Endothelial cell of umbilical vein (primary cell): ENCODE measurements around the gene OR2AG2. TPM values are rescaled to one million over a fixed set of nuclear protein-coding genes. Genes with fewer than 3 reads are reported as not detected.

Experiments
- BruUV-seq: library from RNA; stranded (reverse); fragments of 400-500 nt; replicated peaks from 2 replicates; lab custom pipeline; 2021; lab: Mats Ljungman, UMichigan
- CTCF ChIA-PET: fragments of 300-600, 350-600 bp; sonication (Branson Sonifier 250); formaldehyde crosslinking; loops from one replicate; lab custom pipeline; 2021; ENCODE audit warnings: antibody characterized with exemption, inconsistent platforms; lab: Charles Lee
- POLR2A ChIA-PET: fragments of 300-600, 350-600 bp; sonication (Branson Sonifier 250); formaldehyde crosslinking; loops from one replicate; lab custom pipeline; 2021; ENCODE audit warnings: antibody characterized with exemption, inconsistent platforms; lab: Charles Lee
- DNase-seq: peaks from one replicate; pipeline ENCODE4 v3.0.0-alpha.2; 2011; ENCODE audit warnings: low read depth, low spot score
- FAIRE-seq: peaks from 2 replicates; lab custom pipeline; 2011; peaks lifted over from hg19 to GRCh38; lab: Jason Lieb, UNC
- H2AFZ ChIP-seq: 2 replicates; pipeline ENCODE4 v1.6.0; 2012; ENCODE audit warnings: low read depth, low read length, control low read depth, inconsistent platforms
- H3K27ac ChIP-seq: 2 replicates; pipeline ENCODE4 v1.5.1; 2011; ENCODE audit warnings: low read depth, mild to moderate bottlenecking, control low read depth, low read length, moderate library complexity; ENCODE audit not compliant: insufficient read depth
- H3K27me3 ChIP-seq, 2 experiments: 2 replicates each; pipeline versions ENCODE4 v1.6.0 to v1.6.1; 2011; ENCODE audit warnings: low read length in 2 of 2, mixed read lengths in 1 of 2; ENCODE audit not compliant: control insufficient read depth in 2 of 2, insufficient read depth in 2 of 2
- H3K36me3 ChIP-seq, 2 experiments: 2 replicates in 1 of 2; 3 replicates in 1 of 2; pipeline ENCODE4 v1.5.1; 2011; ENCODE audit warnings: low read length in 2 of 2, mild to moderate bottlenecking in 1 of 2, moderate library complexity in 1 of 2; ENCODE audit not compliant: control insufficient read depth in 2 of 2, insufficient read depth in 2 of 2; ENCODE audit errors: extremely low read depth in 1 of 2
- H3K4me1 ChIP-seq: 3 replicates; pipeline ENCODE4 v1.5.1; 2011; ENCODE audit warnings: mild to moderate bottlenecking, low read length; ENCODE audit not compliant: control insufficient read depth, insufficient read depth; ENCODE audit errors: extremely low read depth
- H3K4me2 ChIP-seq: 2 replicates; pipeline ENCODE4 v1.6.1; 2011; ENCODE audit warnings: low read length, control low read depth, mixed read lengths; ENCODE audit not compliant: insufficient read depth
- H3K4me3 ChIP-seq, 3 experiments: fragments of 200-600 bp in 1 of 3; sonication (generic), shearing (Covaris generic) in 1 of 3; replicated peaks in 1 of 3; 2 replicates each; pipeline ENCODE4 v1.5.1; 2011 to 2016; ENCODE audit warnings: control low read depth in 3 of 3, low read length in 3 of 3, mild to moderate bottlenecking in 2 of 3, inconsistent platforms in 1 of 3, low read depth in 1 of 3, moderate library complexity in 1 of 3; ENCODE audit not compliant: insufficient read depth in 1 of 3
- H3K79me2 ChIP-seq: 2 replicates; pipeline ENCODE4 v1.6.0; 2012; ENCODE audit warnings: low read length, inconsistent platforms; ENCODE audit not compliant: control insufficient read depth, insufficient read depth
- H3K9ac ChIP-seq: replicated peaks from 2 replicates; pipeline ENCODE3; 2011; ENCODE audit warnings: low read length, control low read depth; ENCODE audit not compliant: insufficient read depth; ENCODE audit errors: extremely low read depth
- H3K9me1 ChIP-seq: replicated peaks from 3 replicates; pipeline ENCODE4 v1.6.0; 2011; ENCODE audit warnings: mild to moderate bottlenecking, low read length; ENCODE audit not compliant: control insufficient read depth, insufficient read depth; ENCODE audit errors: extremely low read depth
- H3K9me3 ChIP-seq: replicated peaks from 2 replicates; pipeline ENCODE4 v1.5.1; 2012; ENCODE audit warnings: low read length, inconsistent platforms; ENCODE audit not compliant: control insufficient read depth, insufficient read depth
- H4K20me1 ChIP-seq: replicated peaks from 2 replicates; pipeline ENCODE3; 2011; ENCODE audit warnings: mild to moderate bottlenecking, low read length; ENCODE audit not compliant: control insufficient read depth, insufficient read depth; ENCODE audit errors: extremely low read depth
- CTCF ChIP-seq, 2 donors: IDR thresholded peaks; 1 replicate in 1 of 2; 2 replicates in 1 of 2; pipeline ENCODE4 v1.5.1; 2011; ENCODE audit warnings: low read length in 2 of 2, mild to moderate bottlenecking in 2 of 2, moderate library complexity in 2 of 2, control low read depth in 1 of 2, inconsistent platforms in 1 of 2, low read depth in 1 of 2; ENCODE audit not compliant: insufficient read depth in 1 of 2; ENCODE audit errors: extremely low read depth in 1 of 2
- EZH2 ChIP-seq: IDR thresholded peaks from 2 replicates; pipeline ENCODE4 v1.6.1; 2012; ENCODE audit warnings: borderline replicate concordance, low read depth, mild to moderate bottlenecking, moderate library complexity, low read length, inconsistent platforms; ENCODE audit not compliant: severe bottlenecking
- FOS ChIP-seq: IDR thresholded peaks from 2 replicates; pipeline ENCODE4 v1.6.1; 2011; ENCODE audit warnings: mild to moderate bottlenecking, low read length, moderate library complexity, borderline replicate concordance; ENCODE audit not compliant: insufficient read depth
- GATA2 ChIP-seq: IDR thresholded peaks from 2 replicates; pipeline ENCODE4 v1.7.0; 2011; ENCODE audit warnings: low read depth, mild to moderate bottlenecking, moderate library complexity, mixed read lengths, low read length; ENCODE audit not compliant: insufficient read length, insufficient read depth
- JUN ChIP-seq: IDR thresholded peaks from 2 replicates; pipeline ENCODE4 v1.6.1; 2011; ENCODE audit warnings: borderline replicate concordance, low read depth; ENCODE audit not compliant: insufficient read length, insufficient read depth
- MAX ChIP-seq: IDR thresholded peaks from 2 replicates; pipeline ENCODE4 v1.6.1; 2011; ENCODE audit not compliant: insufficient read depth, insufficient read length
- MYC ChIP-seq: IDR thresholded peaks from one replicate; pipeline ENCODE4 v1.6.1; 2011; ENCODE audit warnings: mild to moderate bottlenecking, low read depth, low read length
- POLR2A ChIP-seq: IDR thresholded peaks from 2 replicates; pipeline ENCODE4 v1.6.1; 2012; ENCODE audit warnings: low read depth, mild to moderate bottlenecking, control low read depth, low read length
- POLR2AphosphoS5 ChIP-seq: IDR thresholded peaks from 2 replicates; pipeline ENCODE4 v1.6.1; 2012; ENCODE audit warnings: low read depth, mild to moderate bottlenecking, control low read depth, low read length, moderate library complexity; ENCODE audit not compliant: insufficient read depth
- dilution Hi-C: fragments of 300-500 bp; cut with MboI; formaldehyde crosslinking; loops from one replicate; pipeline ENCODE4 v1.15.0; 2019; ENCODE audit warnings: low sequenced_read_pairs; ENCODE audit not compliant: extremely low pct_ligation_motif_present
- intact Hi-C: fragments of 100-400 bp; cut with micrococcal nuclease; formaldehyde crosslinking; loops from one replicate; pipeline ENCODE4 v1.10.0; 2022
- polyA plus RNA-seq, 4 experiments: library from polyadenylated mRNA; depleted of rRNA in 3 of 4; stranded (reverse) in 3 of 4; unstranded in 1 of 4; fragments of >200 nt; gene quantifications; 2 replicates each; pipeline versions ENCODE4 v1.2.1 to v1.2.3, GENCODE V29; 2011 to 2012; ENCODE audit warnings: missing spikeins in 1 of 4
- total RNA-seq: library from RNA; stranded (reverse); gene quantifications from 2 replicates; pipeline ENCODE4 v1.2.3, GENCODE V29; 2021

The OR2AG2 gene
- total and polyA plus RNA-seq, 2 donors (not counting 3 experiments of a cell fraction or from before 2014, with no cell fraction given), result 0.18 to 0.33 TPM

GRCh38 chr11:6790546-6790945 lies 18.8 kb upstream of the OR2AG2 start:
- H3K79me2 ChIP-seq, result no peaks in the 10 kb centered on the region
- POLR2A ChIA-PET, result no interaction called here
- dilution Hi-C loops (no loop called here), intact Hi-C loops (no loop called here)
- H3K27ac ChIP-seq, result no peak overlapping the region
- no peak overlapping the region for H3K9ac ChIP-seq
- H4K20me1 ChIP-seq, result no peaks in the 10 kb centered on the region
- no peak overlapping the region for H3K4me2 ChIP-seq
- peaks cover 0 to 2% of the 10 kb centered on the region in 2 experiments for H3K27me3 ChIP-seq
- BruUV-seq, result no TSS peak
- DNase-seq (no peak), FAIRE-seq (no peak)
- no peaks in the 10 kb centered on the region for H3K9me3 ChIP-seq
- H2AFZ ChIP-seq, result no peak overlapping the region
- H3K4me1 ChIP-seq, result no peaks in the 10 kb centered on the region
- H3K36me3 ChIP-seq, result no peaks in the 10 kb centered on the region
- H3K4me3 ChIP-seq, result no peak overlapping the region
- TF ChIP-seq POLR2AphosphoS5, result no peak
- TF ChIP-seq MYC, result no peak
- TF ChIP-seq MAX, result no peak
- TF ChIP-seq CTCF (IDR thresholded peaks at IDR 0.05; ENCODE audit: extremely low read depth in 1 of 2, insufficient read depth in 1 of 2, low read depth in 1 of 2, low read length in 2 of 2), result no peak
- TF ChIP-seq EZH2, result no peak
- TF ChIP-seq GATA2, result no peak
- TF ChIP-seq POLR2A, result no peak
- no peak for TF ChIP-seq JUN
- TF ChIP-seq FOS, result no peak
- H3K9me1 ChIP-seq, result no peaks in the 10 kb centered on the region
- CTCF ChIA-PET, result interaction anchor here (1.0 kb wide), 2 partner anchors 35 to 53 kb away, joined by 3 read pairs; no protein-coding TSS in a partner anchor
